Pancreas (tissue), 10 donors: ENCODE measurements around the gene NOL9. TPM values are rescaled to one million over a fixed set of nuclear protein-coding genes. Genes with fewer than 3 reads are reported as not detected.
A peak's percentile ranks its signal among the peaks of the same experiment; 100 is the strongest.
"Not testable (repeated sequence)": the region's sequence is repeated elsewhere in the genome, so short reads cannot be mapped to it uniquely, and the experiment has no call there.

Source experiments
- ATAC-seq, 4 donors: fragments of 200-7000 bp; cut with Tn5 transposase; one replicate each; pipeline versions ENCODE4 v1.8.0 to v1.9.1; 2020; ENCODE audit warnings: mild to moderate bottlenecking in 4 of 4, moderate library complexity in 4 of 4
- DNase-seq, 6 donors: peaks; one replicate each; pipeline ENCODE4 v3.0.0-alpha.2; 2020
- FAIRE-seq: peaks from 2 replicates; lab custom pipeline; 2012; peaks lifted over from hg19 to GRCh38; lab: Jason Lieb, UNC
- H3K27ac ChIP-seq, 4 donors: fragments of 200-600 bp; sonication (generic); 1 replicate in 3 of 4; 2 replicates in 1 of 4; pipeline versions ENCODE4 v1.5.0 to v1.8.0; 2020
- H3K27me3 ChIP-seq, 4 donors: fragments of 200-600 bp; one replicate each; pipeline ENCODE4 v1.8.0; 2021
- H3K36me3 ChIP-seq, 3 donors: fragments of 200-600 bp; sonication (generic) in 1 of 3; one replicate each; pipeline versions ENCODE4 v1.5.0 to v1.8.0; 2020 to 2021
- H3K4me1 ChIP-seq, 3 donors: fragments of 200-600 bp; one replicate each; pipeline ENCODE4 v1.8.0; 2021
- H3K4me3 ChIP-seq, 4 donors: fragments of 200-600 bp; sonication (generic) in 2 of 4; one replicate each; pipeline versions ENCODE4 v1.5.0 to v1.8.0; 2020 to 2021
- H3K9me3 ChIP-seq, 4 donors: fragments of 200-600 bp; one replicate each; pipeline ENCODE4 v1.8.0; 2021
- WGBS, 2 donors: extraction: QIAGEN DNeasy Blood & Tissue Kit; methylation state at CpG; one replicate each; pipeline ENCODE4 v1.1.7; 2013; 5-methylcytosine and 5-hydroxymethylcytosine counted together
- intact Hi-C, 3 donors: fragments of 100-400 bp; cut with DNase I; formaldehyde crosslinking; loops; one replicate each; pipeline versions ENCODE4 v1.11.1 to v1.14.2; 2022
- polyA plus RNA-seq, 2 donors: library from polyadenylated mRNA; stranded (reverse); fragments of 200-250 nt; gene quantifications; one replicate each; pipeline ENCODE4 v1.2.3, GENCODE V29; 2013
- total RNA-seq, 6 donors: library from RNA; stranded (reverse); fragmentation: NEBNext Ultra II Directional in 4 of 6; extraction: Animal tissue kit (Norgen Biotek cat#: 25700) in 4 of 6; gene quantifications; one replicate each; pipeline versions ENCODE4 v1.2.1 to v1.2.4, GENCODE V29; 2021 to 2023
- TF ChIP-seq, protein P1 (sequence below), 4 donors: fragments of 200-600 bp; sonication (generic) in 3 of 4; IDR thresholded peaks; one replicate each; pipeline versions ENCODE4 v1.5.0 to v1.8.0; 2021; ENCODE audit warnings: antibody characterized with exemption in 4 of 4
- donor health status: healthy with polysubstance abuse.
- donor health status: DM: no; HTN: no; CAD: no; lungs with moderate emphysema.
- donor health status: DM: no; HTN: no; CAD: no.
- donor health status: control.
- donor health status: control.
- donor health status: Bipolar disorder and iron deficiency.
- donor health status: DM: yes; HTN: yes; CAD: no.
- donor health status: DM: no; HTN: no; CAD: no.
- donor health status: DM: no; HTN: no; CAD: no.
- donor health status: DM: yes; HTN: yes; CAD: no.

The NOL9 gene
- total and polyA plus RNA-seq, 8 donors, result 7.5 to 15.1 (median 11.4) TPM

DNA sequence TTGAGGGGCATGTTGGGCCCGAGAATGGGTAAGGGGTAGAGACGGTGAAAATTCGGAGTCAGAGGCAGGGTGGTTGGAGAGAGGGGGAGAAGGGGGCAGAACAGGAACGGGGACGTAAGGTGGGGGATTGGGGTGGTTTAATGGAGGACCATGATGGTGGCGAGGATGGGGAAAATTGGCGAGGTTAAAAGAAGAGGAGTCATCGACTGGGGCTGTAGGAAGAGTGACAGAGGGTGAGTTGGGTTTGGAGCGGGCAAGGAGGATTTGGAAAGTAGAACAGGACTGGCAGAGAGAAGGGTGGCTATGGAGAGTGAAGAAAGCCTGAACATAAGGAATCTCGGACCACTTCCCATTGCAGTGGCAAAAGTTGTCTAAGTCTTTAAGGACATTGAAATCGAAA is 14.7 kb upstream of the NOL9 start:
- no peak for FAIRE-seq
- Histone ChIP-seq H3K4me1 (no peaks in the 10 kb centered on the region), H3K36me3 (no peaks in the 10 kb centered on the region), H3K9me3 (no peaks in the 10 kb centered on the region), H3K27ac (no peak overlapping the region), H3K27me3 (no peaks in the 10 kb centered on the region), H3K4me3 (no peak overlapping the region)
- 75 to 82% methylated on average over 11 of the region's 11 CpGs for whole genome bisulfite sequencing, 2 donors
- no peak for ATAC-seq
- TF ChIP-seq, protein P1, sequence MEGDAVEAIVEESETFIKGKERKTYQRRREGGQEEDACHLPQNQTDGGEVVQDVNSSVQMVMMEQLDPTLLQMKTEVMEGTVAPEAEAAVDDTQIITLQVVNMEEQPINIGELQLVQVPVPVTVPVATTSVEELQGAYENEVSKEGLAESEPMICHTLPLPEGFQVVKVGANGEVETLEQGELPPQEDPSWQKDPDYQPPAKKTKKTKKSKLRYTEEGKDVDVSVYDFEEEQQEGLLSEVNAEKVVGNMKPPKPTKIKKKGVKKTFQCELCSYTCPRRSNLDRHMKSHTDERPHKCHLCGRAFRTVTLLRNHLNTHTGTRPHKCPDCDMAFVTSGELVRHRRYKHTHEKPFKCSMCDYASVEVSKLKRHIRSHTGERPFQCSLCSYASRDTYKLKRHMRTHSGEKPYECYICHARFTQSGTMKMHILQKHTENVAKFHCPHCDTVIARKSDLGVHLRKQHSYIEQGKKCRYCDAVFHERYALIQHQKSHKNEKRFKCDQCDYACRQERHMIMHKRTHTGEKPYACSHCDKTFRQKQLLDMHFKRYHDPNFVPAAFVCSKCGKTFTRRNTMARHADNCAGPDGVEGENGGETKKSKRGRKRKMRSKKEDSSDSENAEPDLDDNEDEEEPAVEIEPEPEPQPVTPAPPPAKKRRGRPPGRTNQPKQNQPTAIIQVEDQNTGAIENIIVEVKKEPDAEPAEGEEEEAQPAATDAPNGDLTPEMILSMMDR (IDR thresholded peaks at IDR 0.05), result no peak
- no peak for DNase-seq
- intact Hi-C loops, result no loop called here

DNA sequence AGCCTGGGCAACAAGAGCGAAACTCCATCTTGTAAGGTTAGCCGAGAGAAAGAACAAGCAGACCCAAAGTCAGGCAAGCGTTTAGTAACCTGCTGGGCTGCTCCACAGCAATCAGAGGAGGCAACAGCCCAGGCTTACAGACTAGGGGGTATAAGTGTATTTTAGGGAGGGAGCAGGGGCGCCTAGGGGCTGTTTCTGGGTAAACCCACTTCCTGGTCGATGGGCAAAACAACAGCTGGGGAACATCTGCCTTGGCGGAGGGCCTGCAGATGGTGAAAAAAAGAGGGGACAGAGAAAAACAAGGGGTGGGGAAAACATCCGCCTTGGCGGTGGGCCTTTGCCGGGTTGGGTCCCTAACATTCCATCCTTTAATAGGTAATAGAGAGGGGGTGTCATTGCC is 6.0 kb upstream of the NOL9 start:
- TF ChIP-seq, protein P1 (IDR thresholded peaks at IDR 0.05), result no peak
- Histone ChIP-seq H3K36me3 (no peaks in the 10 kb centered on the region), H3K4me3 (no peak overlapping the region), H3K9me3 (no peaks in the 10 kb centered on the region), H3K4me1 (no peaks in the 10 kb centered on the region), H3K27ac (no peak overlapping the region), H3K27me3 (no peaks in the 10 kb centered on the region)
- intact Hi-C loops, result no loop called here
- ATAC-seq (no peak), FAIRE-seq (no peak), DNase-seq (no peak)
- 60 to 62% methylated on average over 9 of the region's 9 CpGs for WGBS, 2 donors

DNA sequence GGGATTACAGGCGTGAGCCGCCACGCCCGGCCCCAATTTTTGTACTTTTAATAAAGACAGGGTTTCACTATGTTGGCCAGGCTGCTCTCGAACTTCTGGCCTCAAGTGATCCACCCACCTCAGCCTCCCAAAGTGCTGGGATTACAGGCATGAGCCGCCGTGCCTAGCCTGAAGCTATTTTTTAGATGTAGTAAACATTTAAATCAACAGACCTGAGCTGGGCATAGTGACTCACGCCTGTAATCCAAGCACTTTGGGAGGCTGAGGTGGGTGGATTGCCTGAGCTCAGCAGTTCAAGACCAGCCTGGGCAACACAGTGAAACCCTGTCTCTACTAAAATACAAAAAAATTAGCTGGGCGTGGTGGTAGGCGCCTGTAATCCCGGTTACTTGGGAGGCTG is 4.8 kb upstream of the NOL9 start:
- H3K27ac ChIP-seq, ATAC-seq, H3K4me1 ChIP-seq, H3K36me3 ChIP-seq, DNase-seq, H3K27me3 ChIP-seq, H3K9me3 ChIP-seq, H3K4me3 ChIP-seq, FAIRE-seq: not testable (repeated sequence)
- 64 to 78% methylated on average over 11 of the region's 11 CpGs for WGBS, 2 donors
- intact Hi-C loops, result loop anchor here in 1 of 3 donors (10.0 kb wide), 1 partner anchor 86 kb away; no protein-coding TSS in a partner anchor

DNA sequence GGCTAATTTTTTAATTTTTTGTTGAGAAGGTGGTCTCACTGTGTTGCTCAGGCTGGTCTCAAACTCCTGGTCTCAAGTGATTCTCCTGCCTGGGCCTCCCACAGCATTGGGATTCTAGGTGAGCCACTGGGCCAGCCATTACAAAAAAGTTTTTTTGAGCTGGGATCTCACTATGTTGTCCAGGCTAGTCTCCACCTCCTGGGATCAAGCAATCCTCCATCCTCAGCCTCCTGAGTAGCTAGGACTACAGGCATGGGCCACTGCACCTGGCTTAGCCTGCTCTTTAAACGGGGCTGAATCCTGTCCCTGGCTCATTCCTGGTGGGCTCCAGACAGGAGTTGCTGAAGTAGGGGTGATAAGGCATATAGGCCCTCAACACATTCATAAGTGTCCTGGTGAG is 3.3 kb upstream of the NOL9 start:
- Histone ChIP-seq H3K36me3 (no peaks in the 10 kb centered on the region), H3K27ac (no peak overlapping the region), H3K4me1 (peaks cover 0 to 15% (median 9%) of the 10 kb centered on the region in 3 donors), H3K27me3 (no peaks in the 10 kb centered on the region), H3K4me3 (no peak overlapping the region), H3K9me3 (no peaks in the 10 kb centered on the region)
- no peak for ATAC-seq
- no peak for DNase-seq
- no peak for FAIRE-seq
- WGBS, 2 donors, result 69 to 84% methylated on average over 1 of the region's 1 CpG
- intact Hi-C loops, result loop anchor here in 1 of 3 donors (10.0 kb wide), 1 partner anchor 87 kb away; no protein-coding TSS in a partner anchor
- TF ChIP-seq, protein P1 (IDR thresholded peaks at IDR 0.05), result no peak

DNA sequence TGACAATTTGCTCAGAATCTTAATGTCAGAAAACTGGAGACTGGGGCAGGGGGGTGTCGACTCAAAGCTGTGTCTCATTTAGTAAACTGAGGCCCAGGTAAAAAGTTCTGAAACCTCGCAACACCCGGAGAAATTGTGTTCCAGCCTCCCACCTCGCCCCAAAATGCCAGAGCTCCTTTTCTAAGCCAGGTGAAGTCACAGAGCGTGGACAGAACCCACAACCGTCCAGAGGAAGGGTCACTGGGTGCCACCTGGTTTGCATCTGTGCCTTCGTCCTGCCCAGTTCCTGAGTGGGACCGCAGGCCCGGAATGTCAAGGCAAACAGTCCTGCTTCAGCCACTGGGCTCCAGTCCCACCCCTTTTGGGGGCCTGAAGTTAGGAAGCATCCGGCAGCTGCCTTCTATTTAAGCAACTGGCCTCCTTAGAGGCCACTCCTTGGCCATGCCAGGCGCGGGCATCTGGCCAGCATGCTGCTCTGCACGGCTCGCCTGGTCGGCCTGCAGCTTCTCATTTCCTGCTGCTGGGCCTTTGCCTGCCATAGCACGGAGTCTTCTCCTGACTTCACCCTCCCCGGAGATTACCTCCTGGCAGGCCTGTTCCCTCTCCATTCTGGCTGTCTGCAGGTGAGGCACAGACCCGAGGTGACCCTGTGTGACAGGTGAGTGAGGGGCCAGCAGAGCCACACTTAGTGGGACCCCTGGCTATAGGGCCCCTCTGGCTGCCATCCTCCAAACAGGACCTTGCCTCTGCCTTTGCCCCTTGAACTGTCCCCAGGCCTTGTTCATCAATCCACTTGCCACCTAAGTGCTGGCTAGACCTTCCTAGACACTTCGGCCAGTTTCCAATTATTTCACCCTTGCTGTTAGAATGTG is 830 bp upstream of the NOL9 start, which contains the start of gene TAS1R1:
Gene TAS1R1 (plus strand): TSS at position 401 of the 872 bp plus-strand sequence. CDS start 67 bp downstream, at position 468.
- peak within 1 kb of the TSS; percentile 37 to 60 (median 52) for H3K27ac ChIP-seq
- intact Hi-C loops, result loop anchor here in 1 of 3 donors (10.0 kb wide), 1 partner anchor 90 kb away; no protein-coding TSS in a partner anchor
- H3K36me3 ChIP-seq, result peaks cover 0 to 4% (median under 1%) of the 10 kb centered on the region in 3 donors
- H3K4me3 ChIP-seq, result peak within 1 kb of the TSS; percentile 94 to 100 (median 100)
- TF ChIP-seq, protein P1 (IDR thresholded peaks at IDR 0.05), result no peak
- peak in 3 of 6 donors; percentile 31 to 62 (median 62) for DNase-seq
- WGBS, 2 donors, result 70 to 71% methylated on average over 19 of the region's 19 CpGs
- H3K27me3 ChIP-seq, result no peaks in the 10 kb centered on the region
- H3K4me1 ChIP-seq, result peaks cover 0 to 17% (median 11%) of the 10 kb centered on the region in 3 donors
- no peak for FAIRE-seq
- H3K9me3 ChIP-seq, result no peaks in the 10 kb centered on the region
- peak in 3 of 4 donors; percentile 5 to 37 (median 9) for ATAC-seq
